IMR-90 (cell line): Measurements from ENCODE around the gene SSR1. TPM values are rescaled to one million over a fixed set of nuclear protein-coding genes. Genes with fewer than 3 reads are reported as not detected.

Experiments used
- ATAC-seq: fragments of 200-7000 bp; cut with Tn5 transposase; 2 replicates; pipeline ENCODE4 v1.9.1; 2020; ENCODE audit warnings: low read depth, mild to moderate bottlenecking, moderate library complexity
- BruUV-seq: library from RNA; stranded (reverse); fragments of 400-500 nt; replicated peaks from 2 replicates; lab custom pipeline; 2021; lab: Mats Ljungman, UMichigan
- CTCF ChIA-PET: fragments of 300-600 bp; formaldehyde crosslinking; extraction: SDS; loops from one replicate; lab custom pipeline; 2021; ENCODE audit warnings: antibody characterized with exemption; lab: Yijun Ruan, JAX
- POLR2A ChIA-PET: fragments of 300-600 bp; sonication (Branson Sonifier 250); formaldehyde crosslinking; loops from one replicate; lab custom pipeline; 2022; ENCODE audit warnings: antibody characterized with exemption; ENCODE audit not compliant: unreplicated experiment; lab: Charles Lee
- DNase-seq: peaks from one replicate; pipeline ENCODE4 v3.0.0; 2013
- H2AFZ ChIP-seq: replicated peaks from 2 replicates; pipeline ENCODE3; 2013; ENCODE audit warnings: low read length, mild to moderate bottlenecking; ENCODE audit not compliant: poor library complexity
- H2AK5ac ChIP-seq: 2 replicates; pipeline ENCODE4 v1.6.1; 2013; ENCODE audit warnings: low read depth, low read length, inconsistent platforms
- H2AK9ac ChIP-seq: replicated peaks from 2 replicates; pipeline ENCODE3; 2013; ENCODE audit warnings: mild to moderate bottlenecking, low read depth, low read length, moderate library complexity; ENCODE audit not compliant: poor library complexity
- H2BK120ac ChIP-seq: 2 replicates; pipeline ENCODE4 v1.6.1; 2013; ENCODE audit warnings: low read depth, low read length, inconsistent platforms
- H2BK15ac ChIP-seq: 3 replicates; pipeline ENCODE4 v1.6.1; 2013; ENCODE audit warnings: low read depth, low read length, inconsistent platforms
- H2BK20ac ChIP-seq: 2 replicates; pipeline ENCODE4 v1.6.1; 2013; ENCODE audit warnings: low read depth, mild to moderate bottlenecking, inconsistent platforms, low read length, moderate library complexity
- H2BK5ac ChIP-seq: 2 replicates; pipeline ENCODE4 v1.6.1; 2013; ENCODE audit warnings: mild to moderate bottlenecking, low read depth, low read length, inconsistent platforms; ENCODE audit not compliant: poor library complexity, severe bottlenecking
- H3K14ac ChIP-seq: replicated peaks from 2 replicates; pipeline ENCODE4 v1.6.1; 2013; ENCODE audit warnings: low read depth, low read length, inconsistent platforms
- H3K18ac ChIP-seq: 2 replicates; pipeline ENCODE4 v1.6.1; 2013; ENCODE audit warnings: low read depth, low read length, control low read depth
- H3K23ac ChIP-seq: 2 replicates; pipeline ENCODE4 v1.6.1; 2013; ENCODE audit warnings: low read depth, low read length, inconsistent platforms
- H3K27ac ChIP-seq: 2 replicates; pipeline ENCODE4 v1.5.1; 2013; ENCODE audit warnings: mild to moderate bottlenecking, control low read depth, low read length; ENCODE audit not compliant: insufficient read depth
- H3K27me3 ChIP-seq: 2 replicates; pipeline ENCODE4 v1.6.1; 2013; ENCODE audit warnings: low read length; ENCODE audit not compliant: control insufficient read depth, insufficient read depth
- H3K36me3 ChIP-seq: 2 replicates; pipeline ENCODE4 v1.6.1; 2013; ENCODE audit warnings: low read length, mixed read lengths; ENCODE audit not compliant: control insufficient read depth, insufficient read depth
- H3K4ac ChIP-seq: 2 replicates; pipeline ENCODE4 v1.6.1; 2013; ENCODE audit warnings: low read depth, low read length, inconsistent platforms
- H3K4me1 ChIP-seq: 2 replicates; pipeline ENCODE4 v1.6.1; 2013; ENCODE audit warnings: low read length, mixed read lengths; ENCODE audit not compliant: control insufficient read depth, insufficient read depth
- H3K4me2 ChIP-seq: 2 replicates; pipeline ENCODE4 v1.6.1; 2013; ENCODE audit warnings: low read depth, mild to moderate bottlenecking, control low read depth, low read length, moderate library complexity
- H3K4me3 ChIP-seq: 2 replicates; pipeline ENCODE4 v1.5.1; 2013; ENCODE audit warnings: low read depth, mild to moderate bottlenecking, control low read depth, low read length, moderate library complexity; ENCODE audit not compliant: insufficient read depth
- H3K56ac ChIP-seq: 2 replicates; pipeline ENCODE4 v1.6.1; 2013; ENCODE audit warnings: low read length, inconsistent platforms; ENCODE audit not compliant: insufficient read depth; ENCODE audit errors: extremely low read depth
- H3K79me1 ChIP-seq, 2 experiments: 2 replicates each; pipeline ENCODE4 v1.6.1; 2013; ENCODE audit warnings: low read length in 2 of 2, inconsistent platforms in 1 of 2, low read depth in 1 of 2
- H3K9ac ChIP-seq: 2 replicates; pipeline ENCODE4 v1.6.1; 2013; ENCODE audit warnings: low read depth, low read length, control low read depth
- H3K9me1 ChIP-seq: 2 replicates; pipeline ENCODE4 v1.6.1; 2013; ENCODE audit warnings: low read length, inconsistent platforms; ENCODE audit not compliant: insufficient read depth
- H3K9me3 ChIP-seq: 2 replicates; pipeline ENCODE4 v1.6.1; 2013; ENCODE audit warnings: low read length; ENCODE audit not compliant: control insufficient read depth, insufficient read depth
- H4K20me1 ChIP-seq: 2 replicates; pipeline ENCODE4 v1.6.1; 2013; ENCODE audit warnings: low read length, inconsistent platforms; ENCODE audit not compliant: insufficient read depth
- H4K5ac ChIP-seq: 2 replicates; pipeline ENCODE4 v1.6.1; 2013; ENCODE audit warnings: mild to moderate bottlenecking, low read depth, low read length, control low read depth
- H4K8ac ChIP-seq, 2 experiments: 2 replicates each; pipeline ENCODE4 v1.6.1; 2013; ENCODE audit warnings: low read depth in 2 of 2, low read length in 2 of 2, control low read depth in 1 of 2, inconsistent platforms in 1 of 2
- H4K91ac ChIP-seq: 2 replicates; pipeline ENCODE4 v1.6.1; 2013; ENCODE audit warnings: low read depth, low read length, inconsistent platforms; ENCODE audit not compliant: insufficient read depth
- BHLHE40 ChIP-seq: fragments of 150-350 bp; IDR thresholded peaks from 2 replicates; pipeline ENCODE4 v1.6.1; 2016; ENCODE audit warnings: mild to moderate bottlenecking, low read depth, low read length
- MXI1 ChIP-seq: IDR thresholded peaks from 2 replicates; pipeline ENCODE4 v1.6.1; 2012; ENCODE audit warnings: low read depth, mild to moderate bottlenecking, low read length, moderate library complexity, borderline replicate concordance
- NFE2L2 ChIP-seq: fragments of 150-350 bp; IDR thresholded peaks from 2 replicates; pipeline ENCODE4 v1.6.1; 2016; ENCODE audit warnings: low read depth, mild to moderate bottlenecking, low read length
- WGBS, 2 experiments: methylation state at CpG; one replicate each; pipeline versions ENCODE4 v1.1.5 to v1.1.7; 2013; ENCODE audit warnings: missing lambda C conversion rate in 2 of 2; ENCODE audit not compliant: insufficient read length in 1 of 2; ENCODE audit errors: extremely low coverage in 2 of 2; 5-methylcytosine and 5-hydroxymethylcytosine counted together
- dilution Hi-C: fragments of 300-500 bp; cut with HindIII; formaldehyde crosslinking; loops from one replicate; pipeline ENCODE4 v1.14.3; 2018; ENCODE audit warnings: low sequenced_read_pairs; ENCODE audit not compliant: unreplicated experiment
- in situ Hi-C: fragments of 300-500 bp; cut with MboI; formaldehyde crosslinking; loops from 3 replicates; pipeline ENCODE4 v1.14.3; 2019; ENCODE audit warnings: low sequenced_read_pairs, inconsistent platforms, mixed read lengths
- intact Hi-C: fragments of 100-400 bp; cut with micrococcal nuclease; formaldehyde crosslinking; loops from 2 replicates; pipeline ENCODE4 v1.10.0; 2022
- polyA plus RNA-seq, 3 experiments: library from polyadenylated mRNA; depleted of rRNA; stranded (reverse); fragments of >200 nt; gene quantifications; 2 replicates each; pipeline ENCODE4 v1.2.3, GENCODE V29; 2012; ENCODE audit warnings: low replicate concordance in 1 of 3
- total RNA-seq: library from RNA; depleted of rRNA; stranded (reverse); fragments of >200 nt; gene quantifications from 2 replicates; pipeline ENCODE4 v1.2.3, GENCODE V29; 2012

Gene SSR1
- total and polyA plus RNA-seq, 2 of the 4 experiments (the other 2 are of a cell fraction) = 110 to 120 TPM

- DNase-seq (no peak), ATAC-seq (no peak)
- Histone ChIP-seq H3K23ac (no peak overlapping the region), H3K27ac (no peak overlapping the region), H3K9me1 (0 out of 2 replicates have a peak, but pooled peaks cover 7% of the 10 kb centered on the region), H3K36me3 (no peaks in the 10 kb centered on the region), H2BK20ac (no peak overlapping the region; the same call in 1 of the 2 replicates), H2AK5ac (peak overlapping the region; percentile 2; the same call in 1 of the 2 replicates), H2BK5ac (no peak overlapping the region), H4K91ac (no peak overlapping the region), H3K9ac (no peak overlapping the region), H2AFZ (no peak overlapping the region), H3K4me3 (no peak overlapping the region), H2AK9ac (no peak overlapping the region), H2BK15ac (no peak overlapping the region), H2BK120ac (no peak overlapping the region), H3K18ac (no peak overlapping the region), H3K4me2 (no peak overlapping the region), H3K27me3 (no peaks in the 10 kb centered on the region), H3K4ac (no peak overlapping the region), H3K4me1 (peaks cover 4% of the 10 kb centered on the region), H4K20me1 (no peaks in the 10 kb centered on the region), H3K79me1 (no peaks in the 10 kb centered on the region), H4K8ac (no peak overlapping the region), H3K14ac (no peak overlapping the region), H4K5ac (no peak overlapping the region), H3K9me3 (peaks cover 5% of the 10 kb centered on the region), H3K56ac (no peak overlapping the region)
- CTCF ChIA-PET = interaction anchor here (0.7 to 0.8 kb wide), 2 partner anchors 15 to 593 kb away, joined by 3 to 4 read pairs; no protein-coding TSS in a partner anchor
- no peak for TF ChIP-seq NFE2L2
- no peak for TF ChIP-seq MXI1
- no peak for TF ChIP-seq BHLHE40
- intact Hi-C loops (no loop called here), dilution Hi-C loops (no loop called here), in situ Hi-C loops (no loop called here)
- POLR2A ChIA-PET = interaction anchor here (0.7 kb wide), 1 partner anchor 55 kb away, joined by 9 read pairs; no protein-coding TSS in a partner anchor
- no CpG with 5 or more reads among the region's 16 CpGs for WGBS, 2 experiments
- no TSS peak for BruUV-seq
Measured at GRCh38 chr6:7270320-7271204, 42.4 kb downstream of the SSR1 start.
